ENCODE results near the gene TRIM9. TPM values are rescaled to one million over a fixed set of nuclear protein-coding genes. Genes with fewer than 3 reads are reported as not detected.

TRIM9 gene
- total RNA-seq, result 3.2 TPM

GRCh38 chr14:51094901-51095853 lies at the start of gene TRIM9:
TRIM9 (minus strand) TSS chr14:51095105; CDS start chr14:51094939, 166 bp downstream.
- DNase-seq (ENCODE audit: low read depth in 2 of 3, low spot score in 2 of 3), result peak; percentile 72 to 99 (median 97)

DNA sequence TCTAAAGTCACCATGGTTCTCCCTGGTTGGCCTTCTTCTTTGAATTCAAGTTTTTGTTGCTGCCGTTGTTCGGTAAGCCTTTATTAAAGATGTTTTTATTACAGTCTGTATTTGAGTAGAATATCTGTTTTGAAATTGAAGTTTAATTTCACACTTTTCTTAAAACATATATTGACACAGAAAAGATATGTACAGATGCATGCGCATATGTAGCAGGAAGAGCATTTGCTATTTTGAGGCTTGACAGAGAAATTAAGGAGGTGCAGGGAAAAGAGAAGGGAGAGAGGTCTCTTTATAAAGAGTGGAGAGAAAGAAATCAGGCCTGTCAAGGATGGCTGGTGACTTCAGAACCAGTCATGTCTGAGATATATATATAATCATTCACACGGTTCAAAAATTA lies 46.0 kb upstream of the TRIM9 start:
- DNase-seq (ENCODE audit: low read depth in 2 of 3, low spot score in 2 of 3), result no peak

DNA sequence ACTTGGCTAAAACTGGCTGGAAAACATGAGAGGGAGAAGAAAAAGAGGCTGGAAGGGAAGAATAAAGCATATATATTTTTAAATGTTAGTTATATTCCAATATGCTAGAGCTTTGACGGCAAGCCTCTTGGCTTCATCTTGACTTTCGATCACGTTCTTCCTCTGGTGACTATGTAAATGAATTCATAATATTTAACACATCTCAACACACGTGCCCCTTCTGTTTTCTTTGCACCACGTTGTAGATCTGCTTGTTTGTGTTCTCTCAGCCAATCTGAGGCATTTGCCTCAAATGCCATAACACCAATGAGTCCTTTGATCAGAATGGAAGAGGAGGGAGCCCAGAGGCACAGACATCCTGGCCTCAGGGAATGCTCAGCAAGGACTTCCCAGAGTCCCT lies 45.4 kb upstream of the TRIM9 start:
- no peak for DNase-seq (ENCODE audit: low read depth in 2 of 3, low spot score in 2 of 3)

DNA sequence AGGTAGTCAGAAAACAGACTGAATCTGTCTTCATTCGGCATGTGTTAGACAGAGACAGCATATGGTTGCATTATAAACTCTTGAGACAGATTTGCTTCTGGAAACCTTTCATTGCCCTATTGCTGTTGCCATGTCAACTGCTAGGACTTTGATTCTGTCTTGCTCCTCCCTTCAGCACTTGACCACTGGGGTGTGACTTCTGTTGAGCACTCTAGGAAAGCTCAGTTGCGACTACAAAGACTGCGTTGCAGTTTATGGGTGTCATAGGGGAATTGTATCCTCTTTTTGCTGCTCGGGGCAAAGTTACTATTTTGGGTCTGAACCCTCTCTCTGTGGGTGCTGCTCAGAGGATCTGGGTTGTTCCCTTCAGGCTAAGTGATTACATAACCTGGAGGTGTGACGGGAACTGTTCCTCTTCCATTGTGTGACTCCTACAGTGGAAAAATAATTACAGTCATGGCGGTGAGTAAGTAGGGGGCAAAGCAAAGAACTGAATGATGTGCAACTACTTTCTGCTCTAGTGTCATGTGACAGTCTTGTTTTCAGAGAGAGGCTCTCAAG lies 44.3 kb upstream of the TRIM9 start:
- DNase-seq (ENCODE audit: low read depth in 2 of 3, low spot score in 2 of 3), result no peak

- DNase-seq (ENCODE audit: low read depth in 2 of 3, low spot score in 2 of 3), result no peak
Observed at GRCh38 chr14:51138404-51139103, 43.6 kb upstream of the TRIM9 start.

DNA sequence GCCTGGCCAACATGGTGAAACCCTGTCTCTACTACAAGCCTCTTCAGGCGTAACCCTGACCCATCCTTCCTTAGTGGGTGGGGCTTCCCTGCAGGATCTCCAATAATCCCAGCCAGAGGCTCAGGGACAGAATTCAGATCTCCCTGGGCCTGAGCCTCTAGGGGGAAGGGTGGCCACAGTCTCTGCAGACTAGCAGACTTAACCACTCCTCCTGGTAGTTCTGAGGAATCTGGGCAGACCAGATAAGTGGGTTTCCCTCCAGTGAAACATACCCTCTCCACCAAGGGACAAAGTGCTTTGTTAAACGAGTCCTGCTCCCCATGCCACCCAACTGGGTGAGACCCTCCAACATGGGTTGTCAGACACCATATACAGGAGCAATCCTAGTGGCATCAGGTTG lies 36.6 kb upstream of the TRIM9 start:
- DNase-seq (ENCODE audit: low read depth in 2 of 3, low spot score in 2 of 3), result no peak

DNA sequence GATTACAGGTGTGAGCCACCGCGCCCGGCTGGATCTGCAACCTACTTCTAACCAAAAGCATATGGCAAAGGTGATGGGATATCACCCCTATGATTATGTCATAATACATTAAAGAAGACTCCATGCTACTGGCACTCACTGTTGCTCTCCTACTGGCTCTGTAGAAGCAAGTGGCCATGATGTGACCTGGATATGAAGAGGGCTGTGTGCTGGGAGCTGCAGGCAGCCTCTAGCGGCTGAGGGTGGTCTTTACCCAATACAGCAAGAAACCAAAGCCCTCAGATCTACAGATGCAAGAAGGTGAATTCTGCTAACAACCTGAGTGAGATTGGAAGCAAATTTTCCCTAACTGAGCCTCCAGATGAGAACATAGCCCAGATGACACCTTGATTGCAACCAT lies 34.2 kb upstream of the TRIM9 start:
- DNase-seq (ENCODE audit: low read depth in 2 of 3, low spot score in 2 of 3), result no peak

DNA sequence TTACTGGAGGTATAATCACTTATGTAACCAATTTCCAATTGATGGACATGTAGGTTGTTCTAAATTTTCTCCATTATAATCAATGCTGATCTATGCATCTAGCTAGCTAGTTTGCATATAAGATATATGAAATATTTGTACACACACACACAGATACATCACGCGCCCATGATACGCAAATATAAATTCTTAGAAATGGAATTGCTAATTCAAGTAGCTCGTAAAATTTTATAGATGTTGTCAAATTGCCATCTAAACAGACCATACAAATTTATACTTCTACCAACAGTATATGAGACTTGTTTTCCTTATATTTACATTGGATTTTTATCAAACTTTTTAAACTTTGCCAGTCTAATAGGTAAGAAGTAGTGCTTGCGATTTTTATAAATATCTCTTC lies 29.1 kb upstream of the TRIM9 start:
- no peak for DNase-seq (ENCODE audit: low read depth in 2 of 3, low spot score in 2 of 3)

- no peak for DNase-seq (ENCODE audit: low read depth in 2 of 3, low spot score in 2 of 3)
Observed at GRCh38 chr14:51121096-51121495, 26.2 kb upstream of the TRIM9 start.

GRCh38 chr14:51119411-51120051 lies 24.6 kb upstream of the TRIM9 start:
- DNase-seq (ENCODE audit: low read depth in 2 of 3, low spot score in 2 of 3), result no peak

DNA sequence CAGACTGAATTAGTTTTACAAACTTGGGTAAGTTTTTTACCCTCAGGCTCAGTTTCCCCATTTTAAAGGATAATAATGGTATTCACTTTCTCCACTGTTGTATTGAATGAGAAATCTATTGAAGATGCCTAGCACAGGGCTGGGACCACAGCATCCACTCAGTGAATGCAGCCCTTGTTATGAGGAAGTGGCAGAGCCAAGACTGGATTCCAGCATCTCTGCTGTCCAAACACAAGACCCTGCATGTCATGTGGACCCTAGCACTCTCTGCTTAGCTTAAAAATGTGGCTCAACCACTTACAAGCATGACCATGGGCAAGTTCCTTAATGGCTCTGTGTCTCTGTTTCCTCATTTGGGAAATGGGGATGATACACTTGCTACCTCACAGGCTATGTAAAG lies 24.1 kb upstream of the TRIM9 start:
- no peak for DNase-seq (ENCODE audit: low read depth in 2 of 3, low spot score in 2 of 3)

DNA sequence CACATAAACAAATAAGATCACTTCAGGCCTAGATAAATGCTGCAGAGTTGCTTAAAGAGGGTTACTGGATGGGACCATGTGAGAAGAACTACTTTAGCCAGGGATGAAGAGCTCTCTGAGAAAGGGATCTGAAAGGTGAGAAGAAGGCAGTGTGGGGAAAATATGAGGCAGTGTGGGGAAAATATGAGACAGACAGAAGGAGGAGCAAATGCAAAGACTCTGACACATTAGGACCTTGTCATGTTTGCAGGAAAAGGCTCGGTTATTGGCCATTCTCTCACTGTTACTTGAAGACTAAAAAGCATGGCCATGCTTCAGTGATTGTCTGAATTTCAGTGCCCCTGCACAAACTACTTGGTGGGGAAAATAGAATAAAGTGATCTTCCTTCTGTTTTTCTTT lies 22.7 kb upstream of the TRIM9 start:
- DNase-seq (ENCODE audit: low read depth in 2 of 3, low spot score in 2 of 3), result no peak

DNA sequence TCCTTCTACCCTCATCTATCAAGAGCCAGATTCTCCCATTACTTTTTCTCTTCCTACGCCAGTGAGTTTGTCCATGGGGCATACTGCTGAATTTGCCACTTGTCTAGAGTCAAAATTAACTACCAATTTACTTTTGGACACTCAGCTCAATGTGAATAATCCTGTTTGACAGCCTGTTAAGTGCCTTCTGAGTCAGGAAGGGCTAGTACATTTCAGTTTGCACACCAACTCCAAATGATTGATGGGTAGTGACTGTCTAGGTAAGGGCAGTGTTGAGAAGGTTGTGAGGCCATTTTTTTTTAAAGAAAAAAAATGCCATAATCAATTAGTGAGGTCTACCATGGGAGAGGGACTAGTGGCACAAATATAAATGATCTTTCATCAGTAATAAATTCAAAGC lies 21.8 kb upstream of the TRIM9 start:
- no peak for DNase-seq (ENCODE audit: low read depth in 2 of 3, low spot score in 2 of 3)

DNA sequence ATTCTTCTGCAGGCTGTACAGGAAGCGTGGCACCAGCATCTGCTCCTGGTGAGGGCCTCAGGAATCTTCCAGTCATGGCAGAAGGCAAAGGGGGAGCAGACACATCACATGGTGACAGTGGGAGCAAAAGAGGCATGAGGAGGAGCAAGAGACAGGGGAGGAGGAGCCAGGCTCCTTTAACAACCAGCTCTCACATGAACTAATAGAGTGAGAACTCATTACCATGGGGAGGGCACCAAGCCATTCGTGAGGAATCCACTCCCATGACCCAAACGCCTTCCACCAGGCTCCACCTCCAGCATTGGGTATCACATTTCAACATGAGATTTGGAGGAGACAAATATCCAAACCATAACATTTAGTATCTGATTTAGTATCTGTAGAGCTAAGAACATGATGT lies 14.7 kb upstream of the TRIM9 start:
- no peak for DNase-seq (ENCODE audit: low read depth in 2 of 3, low spot score in 2 of 3)

- DNase-seq (ENCODE audit: low read depth in 2 of 3, low spot score in 2 of 3), result peak in 1 of 3 donors; percentile 40
Observed at GRCh38 chr14:51107801-51108200, 12.9 kb upstream of the TRIM9 start.

DNA sequence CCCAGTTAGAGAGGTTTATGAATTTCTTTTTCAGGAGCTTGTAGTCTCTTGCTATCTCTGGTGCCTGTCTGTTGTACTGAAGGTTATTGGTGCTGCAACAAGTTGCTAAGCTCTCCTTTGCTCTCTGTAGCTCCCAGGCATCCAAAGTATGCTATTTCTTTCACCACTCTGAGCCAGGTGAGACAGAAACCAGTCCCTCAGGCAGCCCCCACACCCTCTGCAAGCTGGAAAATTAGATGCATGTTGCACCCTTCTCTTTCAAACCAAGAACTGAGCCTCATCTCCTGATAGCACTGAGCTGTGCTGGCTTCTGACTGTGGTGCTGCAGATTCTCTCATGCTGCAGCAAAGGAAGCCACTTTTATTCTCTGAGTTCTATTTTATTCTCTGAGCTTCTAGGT lies 9.6 kb upstream of the TRIM9 start:
- DNase-seq (ENCODE audit: low read depth in 2 of 3, low spot score in 2 of 3), result no peak

GRCh38 chr14:51097287-51097686 lies 2.4 kb upstream of the TRIM9 start:
- no peak for DNase-seq (ENCODE audit: low read depth in 2 of 3, low spot score in 2 of 3)

GRCh38 chr14:51096870-51097269 lies 2.0 kb upstream of the TRIM9 start:
- DNase-seq (ENCODE audit: low read depth in 2 of 3, low spot score in 2 of 3), result no peak

DNA sequence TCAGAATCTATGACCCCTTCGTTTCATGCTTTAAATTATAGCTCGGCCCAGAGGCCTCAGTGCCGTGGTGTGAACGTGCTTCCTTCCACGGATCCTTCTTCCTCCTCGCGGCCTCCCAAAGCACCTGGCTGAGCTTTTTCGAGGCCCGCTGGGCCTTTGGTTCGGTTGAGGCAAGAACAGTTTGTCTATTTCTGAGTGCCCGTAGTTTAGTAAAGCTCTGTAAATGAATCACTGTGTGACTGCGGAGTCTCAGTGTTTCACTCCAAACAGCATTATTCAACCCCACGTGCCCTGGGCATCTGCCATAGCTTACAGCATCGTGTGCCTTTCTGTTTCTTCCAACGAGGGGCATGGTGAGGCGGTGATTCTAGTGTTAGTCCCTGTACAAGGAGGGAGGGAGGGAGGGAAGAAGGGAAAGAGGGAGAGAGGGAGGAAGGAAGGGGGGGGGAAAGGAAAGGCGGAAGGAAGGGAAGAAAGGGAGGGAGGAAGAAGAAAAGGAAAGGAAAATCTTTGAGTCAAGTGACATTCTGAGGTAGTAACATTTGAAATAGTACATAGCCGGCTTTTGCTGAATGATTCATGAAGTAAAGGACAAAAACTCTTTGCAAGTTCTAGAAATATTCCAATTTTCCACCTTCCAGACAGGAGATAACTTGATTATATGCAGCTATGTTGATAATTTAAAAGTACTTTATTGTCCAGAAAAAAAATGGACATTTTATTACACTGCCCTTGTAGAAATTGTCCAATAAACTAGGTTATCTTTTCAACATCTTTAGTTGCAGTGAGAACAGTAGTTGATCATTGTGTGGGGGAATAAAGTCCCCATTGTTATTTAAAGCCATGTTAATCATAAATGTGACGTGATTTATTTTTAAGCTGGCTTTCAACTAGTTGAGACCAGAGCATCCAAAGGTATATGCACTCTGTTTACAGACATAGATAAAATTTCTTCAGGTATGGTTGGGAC lies 1.2 kb upstream of the TRIM9 start:
- DNase-seq (ENCODE audit: low read depth in 2 of 3, low spot score in 2 of 3), result peak in 2 of 3 donors; percentile 15 to 50

DNA sequence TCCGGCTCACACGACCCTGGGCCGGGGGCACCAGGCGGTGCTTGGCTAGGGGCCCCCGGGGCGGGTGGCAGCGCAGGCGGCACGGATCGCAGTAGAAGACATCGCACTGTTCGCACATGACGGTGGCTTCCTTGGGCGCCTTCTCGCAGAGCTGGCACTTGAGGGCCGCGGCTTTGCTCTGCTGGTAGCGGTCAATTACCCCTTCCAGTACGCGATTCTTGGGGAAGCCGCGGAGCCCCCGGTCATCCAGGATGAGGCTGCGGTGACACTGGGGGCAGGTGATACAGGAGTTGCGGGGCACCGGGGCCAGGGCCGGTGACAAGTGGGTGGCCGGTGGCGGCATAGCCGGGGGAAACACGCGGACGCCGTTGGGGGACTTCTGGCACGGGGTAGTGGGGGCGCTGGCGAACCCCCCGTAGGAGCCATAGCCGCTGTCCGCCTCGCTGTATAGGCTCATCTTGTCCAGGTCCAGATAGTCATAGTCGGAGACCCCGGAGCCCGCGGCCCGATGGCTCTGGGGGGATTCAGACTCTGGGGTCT lies 553 bp downstream of the TRIM9 start:
- DNase-seq (ENCODE audit: low read depth in 2 of 3, low spot score in 2 of 3), result peak in 1 of 3 donors; percentile 28
